H1 (cell line): ENCODE measurements around the gene TRDN. TPM values are rescaled to one million over a fixed set of nuclear protein-coding genes. Genes with fewer than 3 reads are reported as not detected.

Experiments used
- CTCF ChIA-PET: fragments of 300-600 bp; sonication (Branson Sonifier 250); formaldehyde crosslinking; loops from one replicate; lab custom pipeline; 2021; ENCODE audit not compliant: partially characterized antibody; lab: Charles Lee
- POLR2A ChIA-PET: fragments of 300-600 bp; sonication (Branson Sonifier 250); formaldehyde crosslinking; loops from one replicate; lab custom pipeline; 2021; ENCODE audit warnings: inconsistent platforms; ENCODE audit not compliant: partially characterized antibody; lab: Charles Lee
- DNase-seq, 2 experiments: peaks; one replicate each; pipeline versions ENCODE4 v3.0.0 to v3.0.0-alpha.2; 2010 to 2022; ENCODE audit warnings: low spot score in 2 of 2, low read depth in 1 of 2, mixed read lengths in 1 of 2
- FAIRE-seq: peaks from 2 replicates; lab custom pipeline; 2011; peaks lifted over from hg19 to GRCh38; lab: Jason Lieb, UNC
- H2AFZ ChIP-seq: 2 replicates; pipeline ENCODE4 v1.8.1; 2012; ENCODE audit warnings: low read length, inconsistent platforms
- H2AK5ac ChIP-seq: 2 replicates; pipeline ENCODE4 v1.6.1; 2013; ENCODE audit warnings: low read depth, low read length
- H2BK120ac ChIP-seq: replicated peaks from 2 replicates; pipeline ENCODE3; 2013; ENCODE audit warnings: low read depth, low read length, inconsistent platforms
- H2BK12ac ChIP-seq: 2 replicates; pipeline ENCODE4 v1.6.1; 2013; ENCODE audit warnings: low read depth, low read length
- H2BK15ac ChIP-seq: 2 replicates; pipeline ENCODE4 v1.6.1; 2013; ENCODE audit warnings: low read length
- H2BK20ac ChIP-seq: 2 replicates; pipeline ENCODE4 v1.6.1; 2013; ENCODE audit warnings: low read length
- H2BK5ac ChIP-seq: 2 replicates; pipeline ENCODE4 v1.6.1; 2013; ENCODE audit warnings: low read depth, low read length
- H3K14ac ChIP-seq: 2 replicates; pipeline ENCODE4 v1.6.1; 2013; ENCODE audit warnings: inconsistent platforms; ENCODE audit not compliant: insufficient read length
- H3K18ac ChIP-seq: 2 replicates; pipeline ENCODE4 v1.6.1; 2013; ENCODE audit warnings: low read length; ENCODE audit errors: extremely low read depth
- H3K23ac ChIP-seq: 2 replicates; pipeline ENCODE4 v1.6.1; 2013; ENCODE audit warnings: inconsistent platforms; ENCODE audit not compliant: insufficient read length
- H3K23me2 ChIP-seq: 2 replicates; pipeline ENCODE4 v1.6.1; 2013; ENCODE audit warnings: low read depth, low read length
- H3K27ac ChIP-seq: 2 replicates; pipeline ENCODE4 v1.6.1; 2011; ENCODE audit warnings: low read depth, low read length, inconsistent platforms
- H3K27me3 ChIP-seq, 4 experiments: replicated peaks in 1 of 4; 1 replicate in 1 of 4; 2 replicates in 3 of 4; pipeline versions ENCODE4 v1.6.1 to v1.8.1; 2011 to 2013; ENCODE audit warnings: low read length in 3 of 4, mild to moderate bottlenecking in 3 of 4, inconsistent platforms in 2 of 4, mixed read lengths in 2 of 4, moderate library complexity in 1 of 4; ENCODE audit not compliant: control insufficient read depth in 3 of 4, insufficient read depth in 3 of 4; ENCODE audit errors: extremely low read depth in 1 of 4
- H3K36me3 ChIP-seq, 4 experiments: 2 replicates each; pipeline versions ENCODE4 v1.6.1 to v1.8.1; 2011 to 2013; ENCODE audit warnings: mild to moderate bottlenecking in 4 of 4, low read length in 3 of 4, moderate library complexity in 2 of 4, control low read depth in 1 of 4, inconsistent platforms in 1 of 4; ENCODE audit not compliant: insufficient read depth in 4 of 4, control insufficient read depth in 2 of 4
- H3K4ac ChIP-seq: replicated peaks from 2 replicates; pipeline ENCODE3; 2013; ENCODE audit warnings: low read length, low read depth, mixed read lengths, inconsistent platforms; ENCODE audit not compliant: insufficient read length
- H3K4me1 ChIP-seq, 4 experiments: replicated peaks in 1 of 4; 1 replicate in 1 of 4; 2 replicates in 3 of 4; pipeline versions ENCODE4 v1.6.1 to v1.8.1; 2011 to 2013; ENCODE audit warnings: low read length in 3 of 4, inconsistent platforms in 2 of 4, mixed read lengths in 1 of 4; ENCODE audit not compliant: insufficient read depth in 4 of 4, control insufficient read depth in 3 of 4
- H3K4me2 ChIP-seq, 2 experiments: 2 replicates each; pipeline versions ENCODE4 v1.6.1 to v1.8.1; 2011 to 2013; ENCODE audit warnings: low read depth in 2 of 2, low read length in 2 of 2, control low read depth in 1 of 2, inconsistent platforms in 1 of 2, mild to moderate bottlenecking in 1 of 2; ENCODE audit not compliant: insufficient read depth in 1 of 2
- H3K4me3 ChIP-seq, 4 experiments: fragments of 200-600, 300-600 bp in 1 of 4; sonication (generic), shearing (Covaris generic), sonication (Bioruptor Twin) in 1 of 4; 2 replicates each; pipeline versions ENCODE4 v1.5.1 to v1.8.1; 2011 to 2016; ENCODE audit warnings: low read length in 4 of 4, low read depth in 3 of 4, control low read depth in 2 of 4, inconsistent platforms in 2 of 4, mild to moderate bottlenecking in 2 of 4, mixed read lengths in 1 of 4, moderate library complexity in 1 of 4; ENCODE audit not compliant: insufficient read depth in 2 of 4; ENCODE audit errors: extremely low read depth in 1 of 4
- H3K56ac ChIP-seq: replicated peaks from 2 replicates; pipeline ENCODE3; 2013; ENCODE audit warnings: low read depth, mild to moderate bottlenecking, mixed read lengths, low read length, inconsistent platforms; ENCODE audit not compliant: insufficient read length
- H3K79me1 ChIP-seq: 2 replicates; pipeline ENCODE4 v1.6.1; 2013; ENCODE audit warnings: low read depth, low read length, control low read depth
- H3K79me2 ChIP-seq, 2 experiments: 2 replicates each; pipeline versions ENCODE4 v1.6.1 to v1.8.1; 2012 to 2013; ENCODE audit warnings: low read length in 2 of 2, mild to moderate bottlenecking in 2 of 2, inconsistent platforms in 1 of 2; ENCODE audit not compliant: insufficient read depth in 2 of 2, control insufficient read depth in 1 of 2
- H3K9ac ChIP-seq, 4 experiments: replicated peaks in 1 of 4; 1 replicate in 1 of 4; 2 replicates in 3 of 4; pipeline versions ENCODE4 v1.6.1 to v1.8.1; 2011 to 2013; ENCODE audit warnings: low read depth in 3 of 4, low read length in 3 of 4, control low read depth in 2 of 4, mild to moderate bottlenecking in 2 of 4, moderate library complexity in 2 of 4, inconsistent platforms in 1 of 4; ENCODE audit errors: extremely low read depth in 1 of 4
- H3K9me3 ChIP-seq, 2 experiments: 2 replicates each; pipeline versions ENCODE4 v1.6.1 to v1.8.1; 2012 to 2013; ENCODE audit warnings: mild to moderate bottlenecking in 2 of 2, moderate library complexity in 2 of 2, control low read depth in 1 of 2, inconsistent platforms in 1 of 2, low read depth in 1 of 2, low read length in 1 of 2, mixed read lengths in 1 of 2; ENCODE audit not compliant: insufficient read depth in 2 of 2
- H4K20me1 ChIP-seq, 2 experiments: replicated peaks in 1 of 2; 2 replicates each; pipeline versions ENCODE3 to v1.8.1; 2011 to 2013; ENCODE audit warnings: inconsistent platforms in 2 of 2, low read length in 2 of 2, mild to moderate bottlenecking in 1 of 2; ENCODE audit not compliant: insufficient read depth in 2 of 2, control insufficient read depth in 1 of 2
- H4K5ac ChIP-seq: 2 replicates; pipeline ENCODE4 v1.6.1; 2013; ENCODE audit warnings: low read length, low read depth, mixed read lengths, inconsistent platforms; ENCODE audit not compliant: insufficient read length
- H4K8ac ChIP-seq: 2 replicates; pipeline ENCODE4 v1.8.0; 2013; ENCODE audit warnings: mild to moderate bottlenecking, moderate library complexity, low read length, inconsistent platforms; ENCODE audit not compliant: insufficient read depth; ENCODE audit errors: extremely low read depth
- H4K91ac ChIP-seq: replicated peaks from 2 replicates; pipeline ENCODE3; 2013; ENCODE audit warnings: low read length, mixed read lengths, inconsistent platforms; ENCODE audit not compliant: insufficient read length
- RAD21 ChIP-seq, 2 experiments: IDR thresholded peaks in 1 of 2; conservative IDR thresholded peaks in 1 of 2; 2 replicates each; pipeline ENCODE4 v1.6.1; 2011; ENCODE audit warnings: low read depth in 2 of 2, low read length in 2 of 2, improper control_type of control experiment in 1 of 2, inconsistent platforms in 1 of 2, mild to moderate bottlenecking in 1 of 2, moderate library complexity in 1 of 2
- RXRA ChIP-seq: IDR thresholded peaks from 2 replicates; pipeline ENCODE4 v1.6.1; 2011; ENCODE audit warnings: low read depth, mild to moderate bottlenecking, low read length, moderate library complexity; ENCODE audit not compliant: insufficient read depth
- WGBS, 2 experiments: shearing (Covaris generic) in 1 of 2; methylation state at CpG; one replicate each; pipeline versions ENCODE4 v1.1.6 to v1.1.7; 2013 to 2015; ENCODE audit warnings: low lambda C conversion rate in 2 of 2, mixed read lengths in 2 of 2, inconsistent platforms in 1 of 2, low coverage in 1 of 2, missing lambda C conversion rate in 1 of 2; ENCODE audit not compliant: insufficient replicate concordance in 2 of 2, insufficient coverage in 1 of 2, insufficient read length in 1 of 2; ENCODE audit errors: extremely low coverage in 1 of 2, missing lambda C conversion rate in 1 of 2; 5-methylcytosine and 5-hydroxymethylcytosine counted together
- polyA plus RNA-seq, 7 experiments: library from polyadenylated mRNA; depleted of rRNA in 3 of 7; stranded (reverse) in 5 of 7; unstranded in 2 of 7; fragments of >200 nt in 5 of 7; fragments of 200-250 nt in 2 of 7; gene quantifications; 1 replicate in 5 of 7; 2 replicates in 1 of 7; 4 replicates in 1 of 7; pipeline versions ENCODE4 v1.2.1 to v1.2.3, GENCODE V29; 2011 to 2013; ENCODE audit warnings: missing spikeins in 2 of 7, mixed read lengths in 2 of 7
- total RNA-seq: library from RNA; stranded (reverse); fragmentation: NEBNext Ultra II Directional; extraction: Animal tissue kit (Norgen Biotek cat#: 25700); gene quantifications from 2 replicates; pipeline ENCODE4 v1.2.1, GENCODE V29; 2021
- TF ChIP-seq, protein P1 (sequence below), 3 experiments: IDR thresholded peaks; 1 replicate in 2 of 3; 2 replicates in 1 of 3; pipeline versions ENCODE4 v1.5.1 to v1.6.1; 2011; ENCODE audit warnings: low read length in 3 of 3, mild to moderate bottlenecking in 3 of 3, inconsistent platforms in 2 of 3, low read depth in 1 of 3, moderate library complexity in 1 of 3; ENCODE audit not compliant: insufficient read depth in 1 of 3; ENCODE audit errors: control extremely low read depth in 1 of 3

The TRDN gene
- total and polyA plus RNA-seq, 2 of the 8 experiments (the other 6 are each of a cell fraction or from before 2014, with no cell fraction given): 1.6 to 41.6 TPM

DNA sequence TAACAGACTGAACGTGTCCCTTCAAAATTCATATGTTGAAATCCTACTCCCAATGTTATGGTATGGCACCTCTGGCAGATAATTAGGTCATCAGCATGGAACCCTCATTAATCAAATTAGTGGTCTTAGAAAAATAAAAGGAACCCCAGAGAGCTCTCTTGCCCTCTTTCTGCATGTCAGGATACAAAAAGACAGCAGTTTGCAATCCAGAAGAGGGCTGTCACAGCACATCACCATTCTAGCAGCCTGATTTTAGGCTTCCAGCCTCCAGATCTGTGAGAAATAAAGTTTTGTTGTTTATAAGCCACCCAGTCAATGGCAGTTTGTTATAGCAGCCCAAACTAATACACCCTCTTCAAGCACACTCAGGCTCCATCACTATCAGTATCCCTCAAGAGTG is 292.9 kb downstream of the TRDN start:
- no peak for DNase-seq

More for the DNA sequence above, 292.9 kb downstream of the TRDN start:
- H2BK12ac ChIP-seq: no peak overlapping the region
- H4K8ac ChIP-seq: no peak overlapping the region
- no peak overlapping the region for H2BK15ac ChIP-seq
- no peaks in the 10 kb centered on the region for H3K4me1 ChIP-seq
- WGBS, 2 experiments: 88% methylated on average over 1 of the region's 1 CpG; no CpG with 5 or more reads in 1 of the 2 experiments
- H3K79me2 ChIP-seq: no peaks in the 10 kb centered on the region
- H2AK5ac ChIP-seq: no peak overlapping the region
- POLR2A ChIA-PET: no interaction called here
- CTCF ChIA-PET: interaction anchor here (0.6 kb wide), 1 partner anchor 474 kb away, joined by 3 read pairs; no protein-coding TSS in a partner anchor
- H3K14ac ChIP-seq: no peak overlapping the region
- no peak overlapping the region for H4K91ac ChIP-seq
- H3K23me2 ChIP-seq: no peaks in the 10 kb centered on the region
- H2BK5ac ChIP-seq: no peak overlapping the region
- H4K5ac ChIP-seq: no peak overlapping the region
- H2BK20ac ChIP-seq: no peak overlapping the region
- H2AFZ ChIP-seq: no peak overlapping the region
- H3K18ac ChIP-seq: no peak overlapping the region
- TF ChIP-seq, protein P1, sequence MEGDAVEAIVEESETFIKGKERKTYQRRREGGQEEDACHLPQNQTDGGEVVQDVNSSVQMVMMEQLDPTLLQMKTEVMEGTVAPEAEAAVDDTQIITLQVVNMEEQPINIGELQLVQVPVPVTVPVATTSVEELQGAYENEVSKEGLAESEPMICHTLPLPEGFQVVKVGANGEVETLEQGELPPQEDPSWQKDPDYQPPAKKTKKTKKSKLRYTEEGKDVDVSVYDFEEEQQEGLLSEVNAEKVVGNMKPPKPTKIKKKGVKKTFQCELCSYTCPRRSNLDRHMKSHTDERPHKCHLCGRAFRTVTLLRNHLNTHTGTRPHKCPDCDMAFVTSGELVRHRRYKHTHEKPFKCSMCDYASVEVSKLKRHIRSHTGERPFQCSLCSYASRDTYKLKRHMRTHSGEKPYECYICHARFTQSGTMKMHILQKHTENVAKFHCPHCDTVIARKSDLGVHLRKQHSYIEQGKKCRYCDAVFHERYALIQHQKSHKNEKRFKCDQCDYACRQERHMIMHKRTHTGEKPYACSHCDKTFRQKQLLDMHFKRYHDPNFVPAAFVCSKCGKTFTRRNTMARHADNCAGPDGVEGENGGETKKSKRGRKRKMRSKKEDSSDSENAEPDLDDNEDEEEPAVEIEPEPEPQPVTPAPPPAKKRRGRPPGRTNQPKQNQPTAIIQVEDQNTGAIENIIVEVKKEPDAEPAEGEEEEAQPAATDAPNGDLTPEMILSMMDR (IDR thresholded peaks at IDR 0.05; ENCODE audit: control extremely low read depth in 1 of 3, insufficient read depth in 1 of 3, low read depth in 1 of 3, low read length in 3 of 3): no peak
- TF ChIP-seq RXRA (no peak), RAD21 (IDR thresholded peaks at IDR 0.05 in 1 of 2, conservative IDR thresholded peaks at IDR 0.05 in 1 of 2; ENCODE audit: low read depth in 2 of 2, low read length in 2 of 2) (peak; percentile 9 to 21; a peak in 2 of 4 replicates)
- TF ChIP-seq, all 59 proteins: peak for 1
- no peak overlapping the region for H3K4me2 ChIP-seq
- no peak overlapping the region for H3K23ac ChIP-seq
- no peaks in the 10 kb centered on the region for H3K27me3 ChIP-seq
- no peaks in the 10 kb centered on the region for H3K9me3 ChIP-seq
- no peak overlapping the region for H3K4ac ChIP-seq
- H3K27ac ChIP-seq: no peak overlapping the region
- no peak overlapping the region for H3K56ac ChIP-seq
- H3K4me3 ChIP-seq: no peak overlapping the region
- FAIRE-seq: no peak
- no peak overlapping the region for H2BK120ac ChIP-seq
- no peaks in the 10 kb centered on the region for H3K36me3 ChIP-seq
- H4K20me1 ChIP-seq: no peaks in the 10 kb centered on the region
- no peaks in the 10 kb centered on the region for H3K79me1 ChIP-seq
- no peak overlapping the region for H3K9ac ChIP-seq
